Fibroblast of skin of back (primary cell): ENCODE data around the gene NFKBIE. TPM values are rescaled to one million over a fixed set of nuclear protein-coding genes. Genes with fewer than 3 reads are reported as not detected.
A peak's percentile ranks its signal among the peaks of the same experiment; 100 is the strongest.
"Not testable (repeated sequence)": the region's sequence is repeated elsewhere in the genome, so short reads cannot be mapped to it uniquely, and the experiment has no call there.

Experiments
- DNase-seq: peaks from one replicate; pipeline ENCODE4 v3.0.0-alpha.2; 2013
- polyA plus RNA-seq, 2 experiments: library from polyadenylated mRNA; unstranded; fragments of 120-200 nt; gene quantifications; one replicate each; pipeline ENCODE4 v1.2.1, GENCODE V29; 2013; ENCODE audit not compliant: insufficient read length in 2 of 2

Gene NFKBIE
- polyA plus RNA-seq (2013, experiment 1 of 2; ENCODE audit: insufficient read length): 5.2 TPM
- polyA plus RNA-seq (2013, experiment 2 of 2; ENCODE audit: insufficient read length): 4.6 TPM

- DNase-seq: peak; percentile 88
Measured at GRCh38 chr6:44265007-44265721, at the start of gene NFKBIE. TSS of gene NFKBIE (minus strand) at chr6:44265551. CDS start at chr6:44265346, 205 bp downstream.

GRCh38 chr6:44314657-44315056, 49.3 kb upstream of the NFKBIE start:
- not testable (repeated sequence) for DNase-seq

- peak; percentile 88 for DNase-seq
Measured at GRCh38 chr6:44312901-44313788, 47.8 kb upstream of the NFKBIE start, which contains the start of gene AARS2. TSS of gene AARS2 (minus strand) at chr6:44313347. CDS start at chr6:44313323, 24 bp downstream.

GRCh38 chr6:44311767-44312166, 46.4 kb upstream of the NFKBIE start:
- no peak for DNase-seq

- DNase-seq: no peak
Measured at GRCh38 chr6:44311304-44311703, 46.0 kb upstream of the NFKBIE start.

- DNase-seq: no peak
Measured at GRCh38 chr6:44310241-44310640, 44.9 kb upstream of the NFKBIE start.

GRCh38 chr6:44309631-44310030, 44.3 kb upstream of the NFKBIE start:
- no peak for DNase-seq

GRCh38 chr6:44309092-44309491, 43.7 kb upstream of the NFKBIE start:
- no peak for DNase-seq

- DNase-seq: no peak
Measured at GRCh38 chr6:44307217-44307616, 41.9 kb upstream of the NFKBIE start.

- no peak for DNase-seq
Measured at GRCh38 chr6:44306710-44307109, 41.4 kb upstream of the NFKBIE start.

- no peak for DNase-seq
Measured at GRCh38 chr6:44305200-44305725, 39.9 kb upstream of the NFKBIE start.

- peak; percentile 43 for DNase-seq
Measured at GRCh38 chr6:44304282-44305199, 39.2 kb upstream of the NFKBIE start.

GRCh38 chr6:44303842-44304241, 38.5 kb upstream of the NFKBIE start:
- DNase-seq: no peak

- no peak for DNase-seq
Measured at GRCh38 chr6:44302856-44303255, 37.5 kb upstream of the NFKBIE start.

- DNase-seq: no peak
Measured at GRCh38 chr6:44301782-44302564, 36.6 kb upstream of the NFKBIE start.

- no peak for DNase-seq
Measured at GRCh38 chr6:44301106-44301505, 35.8 kb upstream of the NFKBIE start.

- no peak for DNase-seq
Measured at GRCh38 chr6:44300292-44300823, 35.0 kb upstream of the NFKBIE start.

- DNase-seq: no peak
Measured at GRCh38 chr6:44298864-44299263, 33.5 kb upstream of the NFKBIE start.

- no peak for DNase-seq
Measured at GRCh38 chr6:44298055-44298803, 32.9 kb upstream of the NFKBIE start.
